ENCODE results near the gene SSR1.

SSR1 gene

GRCh38 chr6:7236306-7237209 lies 76.4 kb downstream of the SSR1 start:
- DNase-seq, result no peak

DNA sequence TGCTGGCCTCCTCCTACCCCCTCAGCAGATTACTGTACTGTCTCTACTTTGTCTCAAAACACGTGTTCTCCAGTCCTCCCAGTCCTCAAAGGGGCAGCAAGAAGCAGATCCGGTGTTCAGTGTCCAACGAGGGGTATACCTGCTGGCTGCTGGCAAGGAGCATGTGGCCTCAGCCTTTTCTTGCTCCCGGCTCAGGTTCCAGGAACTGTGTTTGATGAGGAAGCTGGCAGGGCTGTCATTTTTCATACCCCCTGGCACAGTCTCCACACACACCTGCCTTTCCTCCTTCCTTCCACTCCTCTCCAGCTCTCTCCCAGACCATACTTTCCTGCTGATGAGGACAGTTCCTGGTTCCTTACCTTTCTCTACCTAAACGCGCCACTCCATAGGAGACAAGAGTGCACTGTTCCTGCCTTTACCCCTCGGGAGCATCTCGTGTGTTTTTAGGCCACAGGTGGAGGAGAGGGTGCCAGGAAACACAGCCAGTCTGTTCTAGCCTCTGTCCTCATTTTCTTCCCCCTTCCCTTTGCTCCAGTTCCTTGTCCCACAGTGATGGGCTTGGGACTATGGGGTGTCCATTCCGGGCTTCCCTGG lies 77.2 kb downstream of the SSR1 start:
- DNase-seq, result no peak

DNA sequence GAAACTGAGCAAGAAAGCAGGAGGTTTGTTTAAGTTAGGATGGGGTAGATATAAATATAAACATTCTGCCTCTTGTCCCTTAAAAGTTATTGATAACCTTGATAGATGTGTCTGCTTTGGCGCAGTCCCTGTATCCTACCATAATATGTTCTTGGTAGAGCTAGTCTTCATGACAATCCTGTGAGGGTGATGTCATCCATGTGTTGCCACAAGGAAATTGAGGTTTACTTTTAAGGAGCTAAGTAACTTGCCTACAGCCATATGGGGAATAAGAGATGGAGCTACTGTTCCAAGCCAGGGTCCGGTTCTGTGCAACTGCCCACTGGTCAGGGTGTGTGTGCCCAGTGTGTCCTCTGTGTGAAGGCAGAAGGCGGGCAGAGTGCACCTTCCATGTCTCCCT lies 78.5 kb downstream of the SSR1 start:
- no peak for DNase-seq

- DNase-seq, result no peak
Measured at GRCh38 chr6:7232351-7232750, 80.6 kb downstream of the SSR1 start.

- no peak for DNase-seq
Measured at GRCh38 chr6:7230956-7231713, 81.9 kb downstream of the SSR1 start.

DNA sequence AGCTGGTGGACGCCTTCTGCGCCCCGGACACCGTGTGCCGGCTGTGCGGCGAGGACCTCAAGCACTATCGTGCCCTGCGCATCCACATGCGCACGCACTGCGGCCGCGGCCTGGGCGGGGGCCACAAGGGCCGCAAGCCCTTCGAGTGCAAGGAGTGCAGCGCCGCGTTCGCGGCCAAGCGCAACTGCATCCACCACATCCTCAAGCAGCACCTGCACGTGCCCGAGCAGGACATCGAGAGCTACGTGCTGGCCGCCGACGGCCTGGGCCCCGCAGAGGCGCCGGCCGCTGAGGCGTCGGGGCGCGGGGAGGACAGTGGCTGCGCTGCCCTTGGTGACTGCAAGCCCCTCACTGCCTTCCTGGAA lies 82.7 kb downstream of the SSR1 start:
- DNase-seq, result no peak

- no peak for DNase-seq
Measured at GRCh38 chr6:7229376-7230326, 83.3 kb downstream of the SSR1 start.

DNA sequence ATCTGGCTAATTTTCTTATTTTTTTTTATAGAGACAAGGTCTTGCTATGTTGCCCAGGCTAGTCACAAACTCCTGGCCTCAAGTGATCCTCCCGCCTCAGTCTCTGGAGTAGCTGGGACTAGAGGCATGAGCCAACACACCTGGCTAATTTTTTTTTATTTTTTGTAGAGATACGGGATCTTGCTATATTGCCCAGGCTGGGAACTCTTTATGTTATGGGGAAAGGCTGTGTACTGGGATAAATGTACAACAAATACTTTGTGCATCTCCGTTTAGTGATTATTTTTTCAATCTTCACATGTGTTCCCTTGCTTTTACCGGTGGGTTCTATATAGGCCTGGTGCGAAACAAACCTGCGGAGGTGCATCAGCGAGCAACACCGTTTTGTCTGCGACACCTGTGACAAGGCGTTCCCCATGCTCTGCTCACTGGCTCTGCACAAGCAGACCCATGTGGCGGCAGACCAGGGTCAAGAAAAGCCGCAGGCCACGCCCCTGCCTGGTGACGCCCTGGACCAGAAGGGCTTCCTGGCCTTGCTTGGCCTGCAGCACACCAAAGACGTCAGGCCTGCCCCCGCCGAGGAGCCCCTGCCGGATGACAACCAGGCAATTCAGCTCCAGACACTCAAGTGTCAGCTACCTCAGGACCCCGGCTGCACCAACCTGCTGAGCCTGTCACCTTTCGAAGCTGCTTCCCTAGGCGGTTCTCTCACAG lies 84.2 kb downstream of the SSR1 start:
- DNase-seq, result no peak

DNA sequence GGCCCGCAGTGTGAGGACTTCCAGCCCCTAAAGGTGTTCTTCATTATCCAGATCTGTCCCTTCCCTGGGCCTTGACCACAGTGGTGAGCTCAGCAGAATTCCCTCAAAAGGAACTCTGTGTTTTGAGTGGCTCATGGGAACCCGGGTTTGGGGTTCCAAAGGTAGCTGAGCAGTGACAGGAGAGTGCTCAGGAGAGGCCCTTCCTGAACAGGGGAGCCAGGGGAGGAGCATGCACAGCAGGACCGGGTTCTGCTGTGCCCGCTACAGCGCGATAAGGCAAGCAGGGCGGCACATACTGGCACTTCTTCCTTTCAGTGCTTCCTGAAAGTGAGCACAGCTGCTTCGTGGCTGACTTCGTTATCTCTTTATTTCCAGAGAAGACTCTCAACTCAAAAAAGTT lies 88.3 kb downstream of the SSR1 start:
- no peak for DNase-seq

DNA sequence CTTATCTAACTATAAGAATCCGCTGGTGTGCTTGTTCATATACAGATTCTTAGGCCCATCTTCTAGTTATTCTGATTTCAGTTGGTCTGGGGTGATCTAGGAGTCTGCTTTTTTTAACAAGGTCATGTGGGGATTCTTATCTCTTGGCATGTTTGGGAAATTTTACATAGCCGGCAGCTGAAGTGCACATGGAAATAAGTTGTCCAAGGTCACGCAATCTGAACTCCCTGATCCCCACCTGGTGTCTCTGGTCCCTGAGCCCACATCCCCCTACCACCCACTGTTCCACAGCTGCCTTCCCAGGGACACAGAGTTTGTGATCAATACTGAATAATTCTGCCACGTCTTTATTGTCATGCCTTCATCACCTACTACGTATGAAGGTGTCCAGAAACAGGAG lies 90.8 kb downstream of the SSR1 start:
- no peak for DNase-seq

DNA sequence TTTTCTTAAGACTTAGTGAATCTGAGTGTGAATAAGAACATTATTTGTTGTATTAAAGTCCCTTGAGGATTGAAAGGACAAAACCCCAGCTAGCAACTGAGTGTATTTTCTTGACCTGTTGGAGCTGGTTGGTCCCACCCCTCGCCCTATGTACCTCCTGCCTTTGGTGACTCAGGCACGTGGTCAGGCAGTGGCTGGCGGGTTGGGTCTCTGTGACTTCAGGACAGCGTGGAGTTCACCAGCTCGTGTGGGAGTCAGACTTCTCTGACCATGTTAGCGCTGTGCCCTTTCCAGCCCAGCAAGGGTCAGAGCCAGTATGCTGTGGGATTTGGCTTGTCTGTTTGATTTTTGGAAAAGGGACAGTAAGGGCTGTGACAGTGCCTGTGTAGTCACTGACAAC lies 93.7 kb downstream of the SSR1 start:
- peak; percentile 49 for DNase-seq

DNA sequence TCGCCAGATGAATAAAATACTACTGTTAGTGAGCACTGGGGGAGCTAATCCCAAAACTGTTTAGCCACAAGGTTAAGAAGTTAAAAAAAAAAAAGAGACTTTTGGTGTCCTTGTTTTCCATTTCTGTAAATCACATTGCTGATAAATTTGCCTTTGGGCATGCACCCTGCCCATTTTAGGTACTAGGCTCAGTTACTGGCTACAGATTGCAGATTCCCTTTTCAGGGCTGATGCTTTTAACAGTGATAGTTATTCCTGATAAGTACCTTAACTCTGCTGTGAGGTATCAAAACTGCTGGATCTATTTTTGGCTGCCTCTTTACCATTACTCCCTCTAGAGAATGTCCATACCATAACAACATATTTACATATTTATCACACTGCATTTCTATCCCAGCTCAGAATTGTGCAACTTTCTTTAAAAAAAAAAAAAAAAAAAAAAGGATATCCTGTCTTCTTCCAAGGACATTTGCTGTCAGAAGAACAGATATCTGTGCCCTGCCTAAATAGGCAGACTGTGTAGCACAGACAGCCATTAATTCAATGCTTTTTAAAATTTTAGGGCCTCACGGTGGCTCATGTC lies 94.5 kb downstream of the SSR1 start:
- peak; percentile 39 for DNase-seq

All from OCI-M1 (cell line).